GM12878 (cell line): ENCODE results near the gene HHAT. TPM values are rescaled to one million over a fixed set of nuclear protein-coding genes. Genes with fewer than 3 reads are reported as not detected.

Experiments
- BHLHE40 ChIP-seq, 2 experiments: fragments of 450-650 bp in 1 of 2; IDR thresholded peaks; 2 replicates each; pipeline ENCODE4 v1.6.1; 2011 to 2017; ENCODE audit warnings: low read depth in 2 of 2, borderline replicate concordance in 1 of 2, improper control_type of control experiment in 1 of 2, low read length in 1 of 2, mild to moderate bottlenecking in 1 of 2
- CREB1 ChIP-seq: IDR thresholded peaks from 2 replicates; pipeline ENCODE4 v1.6.1; 2012; ENCODE audit warnings: low read depth, mild to moderate bottlenecking, inconsistent platforms
- ELK1 ChIP-seq: IDR thresholded peaks from 2 replicates; pipeline ENCODE4 v1.6.1; 2012; ENCODE audit warnings: low read depth, low read length, improper control_type of control experiment
- ESRRA ChIP-seq: IDR thresholded peaks from 2 replicates; pipeline ENCODE4 v1.6.1; 2012; ENCODE audit warnings: mild to moderate bottlenecking, low read length, improper control_type of control experiment
- GABPA ChIP-seq: IDR thresholded peaks from 2 replicates; pipeline ENCODE4 v1.6.1; 2014; ENCODE audit warnings: antibody characterized with exemption, low read depth, mild to moderate bottlenecking, inconsistent platforms
- IKZF1 ChIP-seq: fragments of 450-650 bp; conservative IDR thresholded peaks from 2 replicates; pipeline ENCODE4 v1.6.1; 2017; ENCODE audit warnings: antibody characterized with exemption, mild to moderate bottlenecking
- JUNB ChIP-seq: IDR thresholded peaks from 2 replicates; pipeline ENCODE4 v1.6.1; 2016; ENCODE audit warnings: antibody characterized with exemption, mild to moderate bottlenecking
- MTA3 ChIP-seq: IDR thresholded peaks from 2 replicates; pipeline ENCODE4 v1.6.1; 2012; ENCODE audit warnings: low read length, inconsistent platforms, borderline replicate concordance
- NBN ChIP-seq: fragments of 450-650 bp; IDR thresholded peaks from 2 replicates; pipeline ENCODE4 v1.6.1; 2016
- SMAD5 ChIP-seq: IDR thresholded peaks from 2 replicates; pipeline ENCODE4 v1.6.1; 2016; ENCODE audit warnings: antibody characterized with exemption, low read depth
- SPI1 ChIP-seq: IDR thresholded peaks from 2 replicates; pipeline ENCODE4 v1.6.1; 2011; ENCODE audit warnings: low read depth, mild to moderate bottlenecking, low read length, moderate library complexity, borderline replicate concordance; ENCODE audit not compliant: insufficient read depth
- TCF3 ChIP-seq: IDR thresholded peaks from 2 replicates; pipeline ENCODE4 v1.6.1; 2012; ENCODE audit warnings: low read depth, mild to moderate bottlenecking, low read length, borderline replicate concordance; ENCODE audit not compliant: insufficient read depth
- YBX1 ChIP-seq: fragments of 450-650 bp; IDR thresholded peaks from 2 replicates; pipeline ENCODE4 v1.6.1; 2016; ENCODE audit warnings: antibody characterized with exemption
- ZBTB40 ChIP-seq: fragments of 450-650 bp; IDR thresholded peaks from 2 replicates; pipeline ENCODE4 v1.6.1; 2016; ENCODE audit warnings: mild to moderate bottlenecking, moderate library complexity, borderline replicate concordance
- ZNF207 ChIP-seq: fragments of 450-650 bp; IDR thresholded peaks from 2 replicates; pipeline ENCODE4 v1.6.1; 2014; ENCODE audit warnings: antibody characterized with exemption, mild to moderate bottlenecking, borderline replicate concordance
- ZNF217 ChIP-seq: fragments of 450-650 bp; IDR thresholded peaks from 2 replicates; pipeline ENCODE4 v1.6.1; 2017; ENCODE audit warnings: antibody characterized with exemption, mild to moderate bottlenecking
- polyA plus RNA-seq, 11 experiments: library from polyadenylated mRNA; depleted of rRNA in 4 of 11; unstranded in 6 of 11; stranded (reverse) in 5 of 11; fragments of >200 nt; fragmentation: Nextera tagmentation in 4 of 11; fragmentation: Illumina TruSeq in 1 of 11; extraction: Ambion mirVana in 4 of 11; extraction: Trizol in 1 of 11; gene quantifications; 1 replicate in 1 of 11; 2 replicates in 10 of 11; pipeline versions ENCODE4 v1.2.1 to v1.2.3, GENCODE V29; 2011 to 2016; ENCODE audit warnings: inconsistent platforms in 2 of 11, missing spikeins in 2 of 11, low read depth in 1 of 11
- total RNA-seq, 4 experiments: library from RNA; depleted of rRNA in 3 of 4; stranded (reverse); fragments of >200 nt in 3 of 4; fragmentation: Illumina TruSeq in 1 of 4; extraction: Trizol in 1 of 4; gene quantifications; 2 replicates each; pipeline versions ENCODE4 v1.2.1 to v1.2.3, GENCODE V29; 2013 to 2021
- TF ChIP-seq, protein P1 (sequence below): fragments of 450-650 bp; IDR thresholded peaks from 2 replicates; pipeline ENCODE4 v1.6.1; 2018; ENCODE audit warnings: mild to moderate bottlenecking, low read depth, moderate library complexity; ENCODE audit not compliant: partially characterized antibody
- TF ChIP-seq, protein P2 (sequence below): fragments of 450-650 bp; IDR thresholded peaks from 2 replicates; pipeline ENCODE4 v1.6.1; 2014; ENCODE audit warnings: mild to moderate bottlenecking
- TF ChIP-seq, protein P3 (sequence below): fragments of 450-650 bp; IDR thresholded peaks from 2 replicates; pipeline ENCODE4 v1.6.1; 2017; ENCODE audit warnings: borderline replicate concordance

HHAT gene
- total and polyA plus RNA-seq, 10 of the 15 experiments (the other 5 are each of a cell fraction or from before 2014, with no cell fraction given): 1.2 to 37.6 (median 2.6) TPM

DNA sequence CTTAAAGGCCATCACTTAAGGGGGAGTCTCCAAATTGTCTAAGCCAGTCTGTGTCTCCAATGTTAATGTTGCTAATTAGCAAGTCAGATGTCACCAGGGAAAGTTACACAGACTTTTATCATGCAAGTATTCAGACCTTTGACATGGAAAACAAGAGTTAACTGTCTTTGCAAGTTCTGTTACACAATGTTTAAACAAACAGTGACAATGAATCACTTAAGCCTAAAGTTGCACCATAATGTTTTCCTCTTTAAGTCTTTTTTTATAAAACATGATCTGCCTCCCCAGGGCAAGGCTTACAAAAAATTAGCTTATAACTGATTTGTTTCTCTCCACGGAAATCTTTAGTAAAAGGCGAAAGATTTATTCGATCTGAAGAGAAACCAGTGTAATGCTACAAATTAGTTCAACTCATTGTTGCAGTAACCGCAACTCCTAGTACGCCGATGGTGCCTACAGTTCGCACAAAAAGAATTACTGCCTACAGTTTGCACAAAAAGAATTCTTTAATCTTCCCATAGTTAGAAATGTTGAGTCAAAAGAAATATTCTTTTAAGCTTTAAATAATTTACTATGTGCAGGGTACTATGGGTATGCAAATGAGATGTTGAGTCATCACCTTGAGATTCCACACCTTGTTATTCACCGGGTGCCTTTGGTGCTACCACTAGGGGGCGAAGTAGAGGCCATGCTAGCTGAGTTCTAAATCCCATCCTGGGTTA lies 45.3 kb downstream of the HHAT start (continued):
- TF ChIP-seq, protein P1, sequence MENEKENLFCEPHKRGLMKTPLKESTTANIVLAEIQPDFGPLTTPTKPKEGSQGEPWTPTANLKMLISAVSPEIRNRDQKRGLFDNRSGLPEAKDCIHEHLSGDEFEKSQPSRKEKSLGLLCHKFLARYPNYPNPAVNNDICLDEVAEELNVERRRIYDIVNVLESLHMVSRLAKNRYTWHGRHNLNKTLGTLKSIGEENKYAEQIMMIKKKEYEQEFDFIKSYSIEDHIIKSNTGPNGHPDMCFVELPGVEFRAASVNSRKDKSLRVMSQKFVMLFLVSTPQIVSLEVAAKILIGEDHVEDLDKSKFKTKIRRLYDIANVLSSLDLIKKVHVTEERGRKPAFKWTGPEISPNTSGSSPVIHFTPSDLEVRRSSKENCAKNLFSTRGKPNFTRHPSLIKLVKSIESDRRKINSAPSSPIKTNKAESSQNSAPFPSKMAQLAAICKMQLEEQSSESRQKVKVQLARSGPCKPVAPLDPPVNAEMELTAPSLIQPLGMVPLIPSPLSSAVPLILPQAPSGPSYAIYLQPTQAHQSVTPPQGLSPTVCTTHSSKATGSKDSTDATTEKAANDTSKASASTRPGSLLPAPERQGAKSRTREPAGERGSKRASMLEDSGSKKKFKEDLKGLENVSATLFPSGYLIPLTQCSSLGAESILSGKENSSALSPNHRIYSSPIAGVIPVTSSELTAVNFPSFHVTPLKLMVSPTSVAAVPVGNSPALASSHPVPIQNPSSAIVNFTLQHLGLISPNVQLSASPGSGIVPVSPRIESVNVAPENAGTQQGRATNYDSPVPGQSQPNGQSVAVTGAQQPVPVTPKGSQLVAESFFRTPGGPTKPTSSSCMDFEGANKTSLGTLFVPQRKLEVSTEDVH: no peak
- TF ChIP-seq YBX1: no peak
- peak; percentile 99 for TF ChIP-seq SMAD5
- TF ChIP-seq, protein P2, sequence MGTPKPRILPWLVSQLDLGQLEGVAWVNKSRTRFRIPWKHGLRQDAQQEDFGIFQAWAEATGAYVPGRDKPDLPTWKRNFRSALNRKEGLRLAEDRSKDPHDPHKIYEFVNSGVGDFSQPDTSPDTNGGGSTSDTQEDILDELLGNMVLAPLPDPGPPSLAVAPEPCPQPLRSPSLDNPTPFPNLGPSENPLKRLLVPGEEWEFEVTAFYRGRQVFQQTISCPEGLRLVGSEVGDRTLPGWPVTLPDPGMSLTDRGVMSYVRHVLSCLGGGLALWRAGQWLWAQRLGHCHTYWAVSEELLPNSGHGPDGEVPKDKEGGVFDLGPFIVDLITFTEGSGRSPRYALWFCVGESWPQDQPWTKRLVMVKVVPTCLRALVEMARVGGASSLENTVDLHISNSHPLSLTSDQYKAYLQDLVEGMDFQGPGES: no peak
- no peak for TF ChIP-seq SPI1
- peak; percentile 50 for TF ChIP-seq IKZF1
- no peak for TF ChIP-seq ELK1
- peak; percentile 47 for TF ChIP-seq JUNB
- peak; percentile 70 for TF ChIP-seq CREB1
- no peak; the same call in none of the 2 replicates for TF ChIP-seq ESRRA
- TF ChIP-seq MTA3: peak; percentile 100
- TF ChIP-seq ZNF207: peak; percentile 86
- TF ChIP-seq, protein P3, sequence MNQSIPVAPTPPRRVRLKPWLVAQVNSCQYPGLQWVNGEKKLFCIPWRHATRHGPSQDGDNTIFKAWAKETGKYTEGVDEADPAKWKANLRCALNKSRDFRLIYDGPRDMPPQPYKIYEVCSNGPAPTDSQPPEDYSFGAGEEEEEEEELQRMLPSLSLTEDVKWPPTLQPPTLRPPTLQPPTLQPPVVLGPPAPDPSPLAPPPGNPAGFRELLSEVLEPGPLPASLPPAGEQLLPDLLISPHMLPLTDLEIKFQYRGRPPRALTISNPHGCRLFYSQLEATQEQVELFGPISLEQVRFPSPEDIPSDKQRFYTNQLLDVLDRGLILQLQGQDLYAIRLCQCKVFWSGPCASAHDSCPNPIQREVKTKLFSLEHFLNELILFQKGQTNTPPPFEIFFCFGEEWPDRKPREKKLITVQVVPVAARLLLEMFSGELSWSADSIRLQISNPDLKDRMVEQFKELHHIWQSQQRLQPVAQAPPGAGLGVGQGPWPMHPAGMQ: no peak
- no peak for TF ChIP-seq ZBTB40
- no peak; the same call in 1 of the 2 replicates for TF ChIP-seq GABPA
- no peak for TF ChIP-seq ZNF217
- TF ChIP-seq NBN: peak; percentile 87
- no peak; the same call in 1 of the 2 replicates for TF ChIP-seq TCF3
- peak in 1 of 2 experiments; percentile 33; a peak in 1 of 4 replicates for TF ChIP-seq BHLHE40 (IDR thresholded peaks at IDR 0.05; ENCODE audit: borderline replicate concordance in 1 of 2, low read depth in 2 of 2, low read length in 1 of 2)
